HL-60 (cell line): Measurements from ENCODE around the gene NEGR1.

Experiments
- DNase-seq, 2 experiments: peaks; one replicate each; pipeline ENCODE4 v3.0.0-alpha.2; 2010 to 2020; ENCODE audit warnings: low read depth in 1 of 2, low spot score in 1 of 2
- H3K27ac ChIP-seq: fragments of 250-450 bp; sonication (Bioruptor Pico); replicated peaks from 2 replicates; pipeline ENCODE4 v1.5.1; 2020; ENCODE audit warnings: mild to moderate bottlenecking, moderate library complexity
- H3K27me3 ChIP-seq: fragments of 250-450 bp; sonication (Bioruptor Pico); 2 replicates; pipeline ENCODE4 v1.5.1; 2021; ENCODE audit warnings: mild to moderate bottlenecking, moderate library complexity; ENCODE audit not compliant: insufficient read depth, poor library complexity, severe bottlenecking
- H3K4me3 ChIP-seq: replicated peaks from 2 replicates; pipeline ENCODE4 v1.5.1; 2011; ENCODE audit warnings: mild to moderate bottlenecking, control low read depth, low read length; ENCODE audit not compliant: insufficient read depth
- CTCF ChIP-seq: IDR thresholded peaks from one replicate; pipeline ENCODE4 v1.5.1; 2011; ENCODE audit warnings: low read length, control low read depth, inconsistent platforms; ENCODE audit not compliant: insufficient read depth
- GABPA ChIP-seq: IDR thresholded peaks from 2 replicates; pipeline ENCODE4 v1.6.1; 2012; ENCODE audit warnings: low read depth
- POLR2AphosphoS5 ChIP-seq: IDR thresholded peaks from 2 replicates; pipeline ENCODE4 v1.6.1; 2012; ENCODE audit warnings: low read depth
- SPI1 ChIP-seq: IDR thresholded peaks from 2 replicates; pipeline ENCODE4 v1.6.1; 2012; ENCODE audit warnings: low read depth, mild to moderate bottlenecking, borderline replicate concordance
- TF ChIP-seq, protein P1 (sequence below): IDR thresholded peaks from 2 replicates; pipeline ENCODE4 v1.6.1; 2012; ENCODE audit warnings: low read depth; ENCODE audit not compliant: insufficient replicate concordance

The NEGR1 gene

GRCh38 chr1:71542155-71542554, 740.2 kb downstream of the NEGR1 start:
- TF ChIP-seq CTCF (no peak), GABPA (no peak), SPI1 (no peak; the same call in 1 of the 2 replicates), POLR2AphosphoS5 (no peak)
- TF ChIP-seq, protein P1, sequence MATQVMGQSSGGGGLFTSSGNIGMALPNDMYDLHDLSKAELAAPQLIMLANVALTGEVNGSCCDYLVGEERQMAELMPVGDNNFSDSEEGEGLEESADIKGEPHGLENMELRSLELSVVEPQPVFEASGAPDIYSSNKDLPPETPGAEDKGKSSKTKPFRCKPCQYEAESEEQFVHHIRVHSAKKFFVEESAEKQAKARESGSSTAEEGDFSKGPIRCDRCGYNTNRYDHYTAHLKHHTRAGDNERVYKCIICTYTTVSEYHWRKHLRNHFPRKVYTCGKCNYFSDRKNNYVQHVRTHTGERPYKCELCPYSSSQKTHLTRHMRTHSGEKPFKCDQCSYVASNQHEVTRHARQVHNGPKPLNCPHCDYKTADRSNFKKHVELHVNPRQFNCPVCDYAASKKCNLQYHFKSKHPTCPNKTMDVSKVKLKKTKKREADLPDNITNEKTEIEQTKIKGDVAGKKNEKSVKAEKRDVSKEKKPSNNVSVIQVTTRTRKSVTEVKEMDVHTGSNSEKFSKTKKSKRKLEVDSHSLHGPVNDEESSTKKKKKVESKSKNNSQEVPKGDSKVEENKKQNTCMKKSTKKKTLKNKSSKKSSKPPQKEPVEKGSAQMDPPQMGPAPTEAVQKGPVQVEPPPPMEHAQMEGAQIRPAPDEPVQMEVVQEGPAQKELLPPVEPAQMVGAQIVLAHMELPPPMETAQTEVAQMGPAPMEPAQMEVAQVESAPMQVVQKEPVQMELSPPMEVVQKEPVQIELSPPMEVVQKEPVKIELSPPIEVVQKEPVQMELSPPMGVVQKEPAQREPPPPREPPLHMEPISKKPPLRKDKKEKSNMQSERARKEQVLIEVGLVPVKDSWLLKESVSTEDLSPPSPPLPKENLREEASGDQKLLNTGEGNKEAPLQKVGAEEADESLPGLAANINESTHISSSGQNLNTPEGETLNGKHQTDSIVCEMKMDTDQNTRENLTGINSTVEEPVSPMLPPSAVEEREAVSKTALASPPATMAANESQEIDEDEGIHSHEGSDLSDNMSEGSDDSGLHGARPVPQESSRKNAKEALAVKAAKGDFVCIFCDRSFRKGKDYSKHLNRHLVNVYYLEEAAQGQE, result no peak
- H3K4me3 ChIP-seq, result no peak overlapping the region
- H3K27ac ChIP-seq, result no peak overlapping the region
- DNase-seq, result no peak
- no peaks in the 10 kb centered on the region for H3K27me3 ChIP-seq

DNA sequence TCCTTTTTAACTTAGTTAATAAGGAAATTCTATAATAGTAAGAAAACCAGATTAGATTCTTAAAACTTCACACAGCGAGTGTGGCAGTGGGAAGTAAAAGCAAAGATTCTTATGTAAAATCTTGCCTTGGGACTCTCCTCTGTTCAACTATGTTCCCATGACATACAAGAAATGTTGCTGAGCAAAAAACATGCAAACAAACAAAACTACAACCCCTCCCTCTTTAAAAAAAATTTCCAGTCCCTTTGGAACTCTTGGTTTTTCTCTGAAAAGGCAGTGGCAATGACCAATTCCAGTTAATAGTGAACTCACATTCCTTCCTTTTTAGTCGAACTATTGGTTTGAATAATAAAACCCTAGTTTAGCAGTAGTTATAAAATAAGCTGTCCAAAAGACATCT, 748.4 kb downstream of the NEGR1 start:
- Histone ChIP-seq H3K4me3 (no peak overlapping the region), H3K27ac (no peak overlapping the region), H3K27me3 (no peaks in the 10 kb centered on the region)
- no peak for DNase-seq
- TF ChIP-seq SPI1 (no peak), GABPA (no peak), CTCF (no peak), POLR2AphosphoS5 (no peak)
- TF ChIP-seq, protein P1, result no peak

DNA sequence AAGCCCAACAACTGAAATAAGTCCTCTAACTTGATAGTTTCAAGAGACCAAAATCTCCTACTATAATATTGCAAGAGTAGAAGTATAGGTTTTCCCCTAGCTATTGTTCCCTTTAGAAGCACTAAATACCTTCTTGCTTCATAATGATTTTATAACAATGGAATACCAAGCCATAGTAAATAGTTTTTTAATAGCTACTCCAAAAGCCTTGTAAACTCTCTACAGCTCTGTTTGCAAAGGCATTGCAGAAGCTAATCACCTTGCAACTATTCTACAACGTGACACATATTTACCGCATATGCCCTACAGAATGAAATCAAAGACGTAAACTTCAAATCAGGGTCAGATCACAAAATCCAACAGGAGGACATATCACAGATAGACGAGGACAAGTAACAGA, 750.0 kb downstream of the NEGR1 start:
- no peak for TF ChIP-seq GABPA
- no peak for TF ChIP-seq CTCF
- TF ChIP-seq, protein P1, result no peak
- TF ChIP-seq POLR2AphosphoS5, result no peak
- TF ChIP-seq SPI1, result no peak
- no peak overlapping the region for H3K27ac ChIP-seq
- DNase-seq, result no peak
- H3K27me3 ChIP-seq, result no peaks in the 10 kb centered on the region
- no peak overlapping the region for H3K4me3 ChIP-seq
